RPMI8226 (cell line): ENCODE data around the gene ARHGEF2.

ENCODE experiments used
- DNase-seq: peaks from one replicate; pipeline ENCODE4 v3.0.0-alpha.2; 2015

ARHGEF2 gene

DNA sequence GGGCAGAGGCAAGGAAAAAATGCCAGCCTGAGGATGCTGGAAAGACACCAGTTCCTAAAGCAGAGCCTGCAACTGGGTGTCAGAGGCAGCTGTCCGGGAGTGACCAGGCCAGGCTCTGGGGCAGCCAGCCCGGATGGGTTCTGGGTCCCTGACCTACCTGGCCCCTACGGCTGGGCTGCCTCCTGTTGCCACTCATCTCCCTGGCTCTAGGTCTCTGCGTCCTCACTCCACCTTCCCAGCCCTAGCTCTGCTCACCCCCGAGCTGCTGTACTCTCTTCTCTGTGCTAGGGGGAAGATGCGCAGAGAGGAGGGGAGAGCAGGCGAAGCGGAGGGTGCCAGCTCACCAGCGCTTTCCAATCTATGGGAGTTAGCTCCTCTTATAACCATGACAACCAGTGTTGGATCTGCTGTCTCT, 9.0 kb downstream of the ARHGEF2 start:
- no peak for DNase-seq

- DNase-seq: no peak
Observed at GRCh38 chr1:155968670-155969069, 9.7 kb downstream of the ARHGEF2 start.

DNA sequence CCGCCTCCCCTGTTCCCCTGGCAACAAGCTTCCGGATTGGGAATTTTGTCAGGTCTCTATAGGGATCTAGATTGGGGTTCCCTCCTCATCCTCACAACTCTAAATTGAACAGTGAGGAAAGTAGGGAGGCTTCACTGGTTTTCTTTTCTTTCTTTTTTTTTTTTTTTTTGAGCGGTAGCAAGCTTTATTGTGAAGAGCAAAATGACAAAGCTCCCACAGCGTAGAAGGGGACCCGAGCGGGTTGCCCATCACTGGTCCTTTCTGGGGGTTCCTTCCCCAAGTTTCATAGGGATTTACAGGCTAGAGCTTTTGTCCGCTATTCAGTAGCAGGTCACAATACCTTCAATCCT, 10.3 kb downstream of the ARHGEF2 start:
- no peak for DNase-seq

- no peak for DNase-seq
Observed at GRCh38 chr1:155967341-155968050, 10.9 kb downstream of the ARHGEF2 start.

DNA sequence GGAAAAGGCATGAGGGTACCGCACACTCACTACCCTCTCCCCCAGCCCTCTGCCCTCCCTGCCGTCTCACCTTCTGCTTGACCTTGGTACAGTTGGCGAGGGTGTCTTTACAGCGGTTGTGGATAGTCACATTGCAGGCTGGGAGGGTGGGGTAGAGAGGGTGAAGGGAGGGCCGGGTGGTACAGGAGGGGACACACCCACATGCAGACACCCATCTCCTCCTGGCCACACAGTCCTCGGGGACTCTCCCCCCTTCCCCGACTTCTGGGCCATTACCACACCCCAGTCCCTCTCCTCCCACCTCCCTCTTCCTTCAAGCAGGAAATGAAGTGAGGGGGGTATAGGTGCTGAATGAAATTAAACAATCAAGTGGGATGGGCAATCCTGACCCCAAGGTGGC, 11.6 kb downstream of the ARHGEF2 start:
- DNase-seq: no peak

- no peak for DNase-seq
Observed at GRCh38 chr1:155966135-155966534, 12.2 kb downstream of the ARHGEF2 start.

- no peak for DNase-seq
Observed at GRCh38 chr1:155964193-155964592, 14.2 kb downstream of the ARHGEF2 start.

DNA sequence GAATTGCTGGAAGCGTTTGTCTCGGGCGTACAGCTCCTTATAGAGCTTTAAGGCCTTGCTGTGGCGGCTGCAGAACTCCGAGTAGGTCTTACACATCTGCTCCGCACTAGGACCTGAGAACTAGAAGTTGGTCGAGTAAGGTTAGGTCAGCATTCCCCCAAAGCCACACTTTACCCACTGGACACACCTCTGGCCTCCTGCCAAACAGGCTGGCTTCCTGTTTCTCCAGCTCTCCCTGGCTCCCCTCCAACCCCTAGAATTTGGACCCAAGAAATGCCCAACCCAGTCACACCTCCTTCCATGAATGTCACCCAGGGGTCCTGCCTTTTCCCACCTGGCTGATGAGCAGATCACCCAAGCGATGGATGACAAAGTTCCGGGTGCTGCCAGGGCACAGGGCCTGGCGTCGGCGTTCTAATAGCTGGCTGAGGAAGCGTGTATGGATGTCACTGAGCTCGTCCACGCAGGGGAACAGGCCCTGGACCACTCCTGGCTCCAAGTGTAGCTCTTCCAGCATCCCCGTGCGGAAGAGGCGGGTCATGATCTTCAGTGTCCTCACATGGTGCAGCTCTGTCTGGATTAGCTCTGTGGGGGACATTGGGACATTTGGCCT, 15.6 kb downstream of the ARHGEF2 start:
- DNase-seq: no peak

DNA sequence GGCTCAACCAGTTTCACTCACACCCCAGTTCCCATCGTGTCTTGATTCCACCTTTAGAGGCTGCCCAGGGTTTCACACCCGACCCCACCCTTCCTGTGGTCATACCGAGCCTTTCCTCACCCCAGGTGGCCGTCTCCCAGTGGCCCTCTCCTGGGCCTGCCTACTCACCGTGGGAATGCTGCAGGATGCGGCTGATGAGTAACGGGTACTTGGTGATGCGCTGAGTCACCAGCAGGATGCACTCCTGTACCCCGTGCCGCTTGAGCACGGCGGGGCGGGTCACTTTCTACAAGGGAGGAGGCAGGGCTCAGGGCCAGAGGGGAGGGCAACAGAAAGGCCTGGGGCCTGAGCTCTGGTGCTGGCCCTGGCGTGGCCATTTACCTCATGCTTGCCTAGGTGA, 16.4 kb downstream of the ARHGEF2 start:
- DNase-seq: no peak

GRCh38 chr1:155960081-155960745, 18.1 kb downstream of the ARHGEF2 start:
- DNase-seq: no peak

DNA sequence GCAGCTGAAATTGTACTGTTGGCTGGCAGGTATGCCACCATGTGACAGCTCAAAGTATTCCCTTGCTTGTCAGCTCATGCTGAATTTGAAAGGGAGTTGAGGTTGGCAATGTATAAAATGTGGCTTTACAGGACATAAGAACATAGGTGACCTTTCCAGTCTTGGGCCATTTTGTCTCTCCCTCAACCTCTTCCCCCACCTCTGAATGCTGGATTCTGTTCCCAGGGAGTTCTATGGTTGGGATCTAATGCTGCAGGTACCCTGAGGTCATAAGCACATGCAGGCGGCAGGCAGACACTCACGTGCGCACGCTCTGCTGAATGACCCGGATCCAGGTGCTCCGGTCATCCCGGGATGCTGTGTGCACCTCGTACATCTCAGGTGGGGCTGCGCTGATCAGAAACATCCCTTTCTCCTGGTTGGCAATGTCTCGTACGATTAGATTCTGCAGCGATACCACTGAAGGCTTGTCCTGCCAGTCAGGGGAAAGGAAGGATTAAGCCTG, 20.9 kb downstream of the ARHGEF2 start:
- no peak for DNase-seq

- DNase-seq: no peak
Observed at GRCh38 chr1:155954645-155955044, 23.7 kb downstream of the ARHGEF2 start.

GRCh38 chr1:155952505-155952890, 25.8 kb downstream of the ARHGEF2 start:
- no peak for DNase-seq

DNA sequence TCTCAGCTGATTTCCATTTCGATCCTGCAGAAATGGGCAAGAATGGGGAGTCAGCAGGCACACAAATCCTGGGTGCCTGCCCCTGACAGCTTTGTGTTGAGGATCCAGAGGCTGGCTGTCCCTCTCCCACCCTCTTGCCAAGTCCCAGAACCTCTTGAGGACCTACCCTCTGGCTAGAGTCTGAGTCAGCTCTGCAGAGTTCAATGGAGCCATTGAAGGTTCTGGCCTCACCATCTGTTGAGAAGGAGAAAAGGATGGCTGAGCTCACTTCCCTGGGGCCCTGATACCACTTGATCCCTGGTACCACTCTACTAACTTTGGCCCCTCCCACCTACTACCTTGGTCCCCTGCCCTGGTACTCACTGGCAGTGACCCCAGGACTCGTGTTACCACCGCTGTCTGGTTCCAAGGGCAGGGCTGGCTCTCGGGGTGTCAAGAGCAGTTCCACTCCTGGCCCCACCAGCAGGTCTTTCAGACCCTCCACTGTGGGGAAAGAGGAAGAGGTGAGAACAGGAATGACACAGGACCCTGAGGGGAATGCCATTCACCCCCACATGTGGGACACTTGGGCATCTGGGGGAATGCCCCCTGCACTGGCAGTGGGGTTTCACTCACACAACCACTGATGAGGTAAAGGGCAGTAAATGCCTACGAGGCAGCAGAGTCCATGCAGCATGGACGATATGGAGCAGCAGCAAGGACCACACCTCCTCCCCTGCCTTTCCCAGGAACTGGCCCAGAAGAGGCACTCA, 26.4 kb downstream of the ARHGEF2 start:
- no peak for DNase-seq

GRCh38 chr1:155950829-155951228, 27.5 kb downstream of the ARHGEF2 start:
- DNase-seq: no peak

- DNase-seq: no peak
Observed at GRCh38 chr1:155947741-155948140, 30.6 kb downstream of the ARHGEF2 start.

- DNase-seq: no peak
Observed at GRCh38 chr1:155947292-155947691, 31.1 kb downstream of the ARHGEF2 start.

GRCh38 chr1:155946633-155947219, 31.6 kb downstream of the ARHGEF2 start:
- peak; percentile 61 for DNase-seq

DNA sequence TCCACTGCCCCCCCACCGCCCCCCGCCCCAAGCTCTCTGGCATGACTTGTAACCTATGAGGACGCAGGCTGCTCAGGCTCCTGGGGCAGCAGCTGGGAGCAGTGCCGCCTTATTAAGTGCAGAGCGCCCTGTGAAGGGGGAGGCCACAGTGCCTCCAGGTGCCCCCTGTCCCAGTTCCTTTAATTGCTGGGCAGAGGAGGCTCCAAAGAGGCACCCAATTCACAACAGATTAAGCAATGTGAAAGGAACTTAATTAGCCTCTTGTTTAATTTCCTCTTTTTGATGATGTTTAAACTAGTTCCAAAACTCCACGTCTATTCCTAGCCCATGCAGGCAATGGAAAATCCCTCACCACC, 33.9 kb downstream of the ARHGEF2 start:
- peak; percentile 63 for DNase-seq

DNA sequence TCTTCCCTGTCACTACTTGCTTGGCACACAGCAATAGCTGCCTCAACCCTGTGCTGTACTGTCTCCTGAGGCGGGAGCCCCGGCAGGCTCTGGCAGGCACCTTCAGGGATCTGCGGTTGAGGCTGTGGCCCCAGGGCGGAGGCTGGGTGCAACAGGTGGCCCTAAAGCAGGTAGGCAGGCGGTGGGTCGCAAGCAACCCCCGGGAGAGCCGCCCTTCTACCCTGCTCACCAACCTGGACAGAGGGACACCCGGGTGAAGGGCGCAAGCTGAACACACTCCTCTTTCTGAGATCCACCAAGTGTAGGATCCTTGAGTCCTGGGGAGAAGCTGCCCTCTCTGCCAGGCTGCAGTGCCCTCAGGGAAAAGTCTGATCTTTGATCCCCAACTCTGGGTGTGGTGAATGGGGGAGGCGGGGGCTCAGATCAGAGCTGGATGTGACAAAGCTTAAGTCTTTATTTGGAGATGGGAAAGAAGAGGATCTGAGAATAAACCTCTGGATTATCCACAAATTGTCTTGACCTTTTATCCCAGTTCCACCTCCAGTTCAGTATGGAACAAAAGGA, 35.7 kb downstream of the ARHGEF2 start:
- DNase-seq: peak; percentile 49

GRCh38 chr1:155941845-155942531, 36.4 kb downstream of the ARHGEF2 start:
- DNase-seq: peak; percentile 25
